ENCODE data around the gene TBCK. TPM values are rescaled to one million over a fixed set of nuclear protein-coding genes. Genes with fewer than 3 reads are reported as not detected.

TBCK gene
- total RNA-seq, 1 experiment from 2014 or later = 22.3 TPM

- no peak for ATAC-seq
- no TSS peak for BruUV-seq (replicated peaks)
- ChIA-PET CTCF (no interaction called here), RAD21 (ENCODE audit: low non-redundant PET in 1 of 2, low total read pairs in 2 of 2, uncharacterized antibody in 2 of 2, unreplicated experiment in 2 of 2) (no interaction called here), POLR2A (no interaction called here)
- TF ChIP-seq FOSL1 (IDR thresholded peaks at IDR 0.05; ENCODE audit: low read depth) (no peak), MAX (IDR thresholded peaks at IDR 0.05) (no peak), SIN3A (IDR thresholded peaks at IDR 0.05; ENCODE audit: low read depth) (no peak), ZFX (IDR thresholded peaks at IDR 0.05) (no peak), EGR1 (IDR thresholded peaks at IDR 0.05; ENCODE audit: low read depth) (no peak), TCF7L2 (IDR thresholded peaks at IDR 0.05; ENCODE audit: borderline replicate concordance, extremely low read depth, insufficient read depth, insufficient read length) (no peak), POLR2AphosphoS5 (IDR thresholded peaks at IDR 0.05; ENCODE audit: low read depth, low read length) (no peak), SP1 (IDR thresholded peaks at IDR 0.05; ENCODE audit: low read depth) (no peak), SRF (IDR thresholded peaks at IDR 0.05; ENCODE audit: low read depth) (no peak), ZNF274 (IDR thresholded peaks at IDR 0.05; ENCODE audit: low read depth, low read length) (no peak), YY1 (IDR thresholded peaks at IDR 0.05; ENCODE audit: extremely low read depth, insufficient replicate concordance, low read depth, low read length) (no peak), EZH2 (IDR thresholded peaks at IDR 0.05) (no peak), ELF1 (IDR thresholded peaks at IDR 0.05; ENCODE audit: borderline replicate concordance, low read depth) (no peak), RAD21 (IDR thresholded peaks at IDR 0.05; ENCODE audit: low read depth) (no peak), EZH2phosphoT487 (IDR thresholded peaks at IDR 0.05; ENCODE audit: borderline replicate concordance) (no peak)
- no peak overlapping the region for H3K4me3 ChIP-seq (replicated peaks in 1 of 2; ENCODE audit: low read depth in 1 of 2, low read length in 2 of 2)
- H3K27me3 ChIP-seq (ENCODE audit: insufficient read depth, low read length) = no peaks in the 10 kb centered on the region
- H3K4me1 ChIP-seq (ENCODE audit: control insufficient read depth in 1 of 2, insufficient read depth in 2 of 2, low read length in 2 of 2) = no peaks in the 10 kb centered on the region
- no peak overlapping the region for H2AFZ ChIP-seq (ENCODE audit: low read depth, low read length, poor library complexity, severe bottlenecking)
- H3K36me3 ChIP-seq (ENCODE audit: control insufficient read depth in 1 of 2, insufficient read depth in 2 of 2, low read length in 2 of 2) = no peaks in the 10 kb centered on the region
- H3K9me3 ChIP-seq (ENCODE audit: control insufficient read depth in 1 of 2, insufficient read depth in 1 of 2, low read depth in 1 of 2, low read length in 2 of 2) = no peaks in the 10 kb centered on the region
- no peaks in the 10 kb centered on the region for H3K9me2 ChIP-seq (ENCODE audit: insufficient read depth)
- no peak overlapping the region for H3K27ac ChIP-seq (ENCODE audit: low read depth, low read length)
- H3K4me2 ChIP-seq (ENCODE audit: low read length) = no peak overlapping the region
- no peaks in the 10 kb centered on the region for H4K20me1 ChIP-seq (ENCODE audit: insufficient read depth)
- no peaks in the 10 kb centered on the region for H3K79me2 ChIP-seq (ENCODE audit: insufficient read depth, low read length)
- no peak overlapping the region for H3K9ac ChIP-seq (ENCODE audit: low read length)
- intact Hi-C loops (cut with micrococcal nuclease) = no loop called here
- no peak for DNase-seq (ENCODE audit: low read depth, low spot score)
Observed at GRCh38 chr4:106046083-106046482, 269.9 kb downstream of the TBCK start.
